BJ (cell line): ENCODE measurements around the gene GALR2. TPM values are rescaled to one million over a fixed set of nuclear protein-coding genes. Genes with fewer than 3 reads are reported as not detected.
"Not testable (repeated sequence)": the region's sequence is repeated elsewhere in the genome, so short reads cannot be mapped to it uniquely, and the experiment has no call there.

Source experiments
- CTCF ChIA-PET: fragments of 350-600 bp; formaldehyde crosslinking; extraction: SDS; loops from one replicate; lab custom pipeline; 2021; ENCODE audit warnings: antibody characterized with exemption, inconsistent platforms; lab: Yijun Ruan, JAX
- POLR2A ChIA-PET: fragments of 300-600 bp; sonication (Branson Sonifier 250); formaldehyde crosslinking; extraction: SDS; loops from one replicate; lab custom pipeline; 2021; ENCODE audit warnings: antibody characterized with exemption; lab: Charles Lee
- DNase-seq: peaks from one replicate; pipeline ENCODE4 v3.0.0-alpha.2; 2011; ENCODE audit warnings: low read depth
- H3K27me3 ChIP-seq: 2 replicates; pipeline ENCODE4 v1.6.0; 2011; ENCODE audit warnings: low read length; ENCODE audit not compliant: control insufficient read depth, insufficient read depth
- H3K36me3 ChIP-seq: 2 replicates; pipeline ENCODE4 v1.5.1; 2011; ENCODE audit warnings: low read length; ENCODE audit not compliant: control insufficient read depth, insufficient read depth
- H3K4me3 ChIP-seq: 2 replicates; pipeline ENCODE4 v1.5.1; 2011; ENCODE audit warnings: low read depth, mild to moderate bottlenecking, control low read depth, low read length
- CTCF ChIP-seq: IDR thresholded peaks from 2 replicates; pipeline ENCODE4 v1.5.1; 2011; ENCODE audit warnings: low read depth, mild to moderate bottlenecking, control low read depth, inconsistent platforms, low read length, moderate library complexity; ENCODE audit not compliant: insufficient read depth
- polyA plus RNA-seq: library from polyadenylated mRNA; depleted of rRNA; stranded (reverse); fragments of >200 nt; gene quantifications from 2 replicates; pipeline ENCODE4 v1.2.3, GENCODE V29; 2011

GALR2 gene
- polyA plus RNA-seq, 1 experiment, result not detected

- ChIA-PET CTCF (interaction anchor here (1.6 to 7.8 kb wide), 2 partner anchors 23 to 131 kb away, joined by 3 to 49 read pairs; no protein-coding TSS in a partner anchor), POLR2A (no interaction called here)
- Histone ChIP-seq H3K27me3 (no peaks in the 10 kb centered on the region), H3K36me3 (peaks cover 25% of the 10 kb centered on the region), H3K4me3 (no peak overlapping the region)
- no peak for TF ChIP-seq CTCF
- DNase-seq, result no peak
Observed at GRCh38 chr17:76036497-76037261, 37.9 kb upstream of the GALR2 start.

GRCh38 chr17:76038050-76038449, 36.5 kb upstream of the GALR2 start:
- CTCF ChIA-PET, result no interaction called here

GRCh38 chr17:76039121-76039520, 35.5 kb upstream of the GALR2 start:
- POLR2A ChIA-PET, result no interaction called here
- no peak for DNase-seq
- Histone ChIP-seq H3K36me3 (peaks cover 33% of the 10 kb centered on the region), H3K27me3 (no peaks in the 10 kb centered on the region), H3K4me3 (no peak overlapping the region)
- CTCF ChIA-PET, result interaction anchor here (0.6 kb wide), 1 partner anchor 1010 kb away, joined by 3 read pairs; no protein-coding TSS in a partner anchor
- TF ChIP-seq CTCF, result no peak

More at GRCh38 chr17:76038050-76038449, 36.5 kb upstream of the GALR2 start:
- TF ChIP-seq CTCF, result no peak
- no peaks in the 10 kb centered on the region for H3K27me3 ChIP-seq
- H3K36me3 ChIP-seq, result peaks cover 25% of the 10 kb centered on the region
- no peak for DNase-seq
- POLR2A ChIA-PET, result no interaction called here
- H3K4me3 ChIP-seq, result no peak overlapping the region

- Histone ChIP-seq H3K4me3 (no peak overlapping the region), H3K36me3 (peaks cover 40% of the 10 kb centered on the region), H3K27me3 (no peaks in the 10 kb centered on the region)
- POLR2A ChIA-PET, result interaction anchor here (0.6 to 0.7 kb wide), 2 partner anchors 25 to 249 kb away, joined by 3 read pairs; no protein-coding TSS in a partner anchor
- no peak for DNase-seq
- no peak for TF ChIP-seq CTCF
- CTCF ChIA-PET, result no interaction called here
Observed at GRCh38 chr17:76040376-76040775, 34.2 kb upstream of the GALR2 start.

- POLR2A ChIA-PET, H3K27me3 ChIP-seq, H3K4me3 ChIP-seq, DNase-seq: not testable (repeated sequence)
- CTCF ChIA-PET, result interaction anchor here (1.2 kb wide), 2 partner anchors 22 to 28 kb away, joined by 3 to 4 read pairs; no protein-coding TSS in a partner anchor
- peaks cover 50% of the 10 kb centered on the region for H3K36me3 ChIP-seq
Observed at GRCh38 chr17:76042868-76043267, 31.7 kb upstream of the GALR2 start.

GRCh38 chr17:76044475-76045007, 30.0 kb upstream of the GALR2 start:
- peaks cover 47% of the 10 kb centered on the region for H3K36me3 ChIP-seq
- DNase-seq, POLR2A ChIA-PET, CTCF ChIA-PET, H3K27me3 ChIP-seq, H3K4me3 ChIP-seq: not testable (repeated sequence)
